HepG2 (cell line): ENCODE measurements around the gene EPHX1. TPM values are rescaled to one million over a fixed set of nuclear protein-coding genes. Genes with fewer than 3 reads are reported as not detected.

Experiments used
- ATAC-seq: fragments of 200-7000 bp; cut with Tn5 transposase; 3 replicates; pipeline ENCODE4 v1.9.1; 2020; ENCODE audit warnings: mild to moderate bottlenecking, moderate library complexity
- BruUV-seq: library from RNA; stranded (reverse); fragments of 400-500 nt; replicated peaks from 2 replicates; lab custom pipeline; 2021; lab: Mats Ljungman, UMichigan
- CTCF ChIA-PET: fragments of 300-600 bp; formaldehyde crosslinking; extraction: SDS; loops from one replicate; lab custom pipeline; 2021; ENCODE audit warnings: low total read pairs, inconsistent platforms, low intra/inter-chr PET ratio; lab: Yijun Ruan, JAX
- POLR2A ChIA-PET: fragments of 350-600 bp; sonication (Branson Sonifier 250); formaldehyde crosslinking; loops from one replicate; lab custom pipeline; 2020; ENCODE audit warnings: antibody characterized with exemption, inconsistent platforms; lab: Yijun Ruan, JAX
- DNase-seq: peaks from one replicate; pipeline ENCODE4 v3.0.0-alpha.2; 2015; ENCODE audit warnings: low spot score
- FAIRE-seq: peaks from 3 replicates; lab custom pipeline; 2011; peaks lifted over from hg19 to GRCh38; lab: Jason Lieb, UNC
- H2AFZ ChIP-seq: one replicate; pipeline ENCODE4 v1.6.1; 2011; ENCODE audit warnings: low read length, inconsistent platforms
- H3K27ac ChIP-seq: fragments of 300-600 bp; 3 replicates; pipeline ENCODE4 v1.8.0; 2011; ENCODE audit warnings: mixed run types, mild to moderate bottlenecking, mixed read lengths, low read length, inconsistent platforms; ENCODE audit not compliant: insufficient read depth; ENCODE audit errors: extremely low read length
- H3K27me3 ChIP-seq, 2 experiments: fragments of 200-600 bp in 1 of 2; 2 replicates in 1 of 2; 3 replicates in 1 of 2; pipeline versions ENCODE4 v1.6.0 to v1.8.0; 2011; ENCODE audit warnings: low read length in 2 of 2, mild to moderate bottlenecking in 2 of 2, moderate library complexity in 2 of 2, inconsistent platforms in 1 of 2; ENCODE audit not compliant: insufficient read depth in 2 of 2, control insufficient read depth in 1 of 2
- H3K36me3 ChIP-seq, 2 experiments: fragments of 200-600 bp in 1 of 2; replicated peaks in 1 of 2; 2 replicates in 1 of 2; 3 replicates in 1 of 2; pipeline versions ENCODE4 v1.5.1 to v1.8.0; 2011; ENCODE audit warnings: low read length in 2 of 2, inconsistent platforms in 1 of 2; ENCODE audit not compliant: insufficient read depth in 2 of 2, control insufficient read depth in 1 of 2
- H3K4me1 ChIP-seq: 2 replicates; pipeline ENCODE4 v1.5.1; 2012; ENCODE audit warnings: low read length, inconsistent platforms; ENCODE audit not compliant: insufficient read depth
- H3K4me2 ChIP-seq: 2 replicates; pipeline ENCODE4 v1.6.0; 2011; ENCODE audit warnings: low read depth, low read length, inconsistent platforms
- H3K4me3 ChIP-seq, 3 experiments: fragments of 200-600 bp in 1 of 3; sonication (generic), shearing (Covaris generic) in 1 of 3; replicated peaks in 1 of 3; 2 replicates each; pipeline ENCODE4 v1.5.1; 2011 to 2016; ENCODE audit warnings: low read length in 3 of 3, inconsistent platforms in 2 of 3, low read depth in 2 of 3, mild to moderate bottlenecking in 2 of 3, control low read depth in 1 of 3, mixed read lengths in 1 of 3; ENCODE audit not compliant: insufficient read depth in 1 of 3
- H3K79me2 ChIP-seq: one replicate; pipeline ENCODE4 v1.6.1; 2011; ENCODE audit warnings: low read length, inconsistent platforms; ENCODE audit not compliant: insufficient read depth
- H3K9ac ChIP-seq: 2 replicates; pipeline ENCODE4 v1.6.0; 2011; ENCODE audit warnings: mild to moderate bottlenecking, low read depth, low read length, inconsistent platforms; ENCODE audit not compliant: insufficient read depth
- H3K9me3 ChIP-seq: 2 replicates; pipeline ENCODE4 v1.5.1; 2012; ENCODE audit warnings: mild to moderate bottlenecking, low read length
- H4K20me1 ChIP-seq: 2 replicates; pipeline ENCODE4 v1.6.0; 2011; ENCODE audit warnings: inconsistent platforms, mild to moderate bottlenecking, low read length, moderate library complexity; ENCODE audit not compliant: insufficient read depth
- ARID4A ChIP-seq: sonication (generic); formaldehyde crosslinking; IDR thresholded peaks from 2 replicates; pipeline ENCODE4 v1.5.0; 2020; ENCODE audit warnings: mild to moderate bottlenecking, missing genetic modification reagents, borderline replicate concordance
- LCORL ChIP-seq, 2 experiments: fragments of 450-650 bp in 1 of 2; sonication (generic) in 1 of 2; formaldehyde crosslinking in 1 of 2; IDR thresholded peaks; 2 replicates each; pipeline versions ENCODE4 v1.5.0 to v1.6.1; 2017 to 2020; ENCODE audit warnings: antibody characterized with exemption in 1 of 2, missing genetic modification reagents in 1 of 2
- RXRB ChIP-seq: IDR thresholded peaks from 2 replicates; pipeline ENCODE4 v1.6.1; 2016; ENCODE audit warnings: borderline replicate concordance, missing genetic modification reagents, missing compliant biosample characterization
- SAP130 ChIP-seq: IDR thresholded peaks from 2 replicates; pipeline ENCODE4 v1.6.1; 2016; ENCODE audit warnings: low read depth
- ZFP36L2 ChIP-seq: sonication (generic); formaldehyde crosslinking; IDR thresholded peaks from 2 replicates; pipeline ENCODE4 v1.4.0; 2020; ENCODE audit warnings: missing genetic modification reagents
- ZNF574 ChIP-seq: sonication (generic); formaldehyde crosslinking; IDR thresholded peaks from 2 replicates; pipeline ENCODE4 v1.4.0; 2020; ENCODE audit warnings: missing genetic modification reagents
- ZNF580 ChIP-seq: IDR thresholded peaks from 2 replicates; pipeline ENCODE4 v1.6.1; 2016; ENCODE audit warnings: low read depth, borderline replicate concordance
- ZNF709 ChIP-seq: sonication (generic); formaldehyde crosslinking; IDR thresholded peaks from 2 replicates; pipeline ENCODE4 v1.5.0; 2020; ENCODE audit warnings: mild to moderate bottlenecking, missing genetic modification reagents
- ZXDC ChIP-seq: sonication (generic); formaldehyde crosslinking; IDR thresholded peaks from 2 replicates; pipeline ENCODE4 v1.5.0; 2020; ENCODE audit warnings: mild to moderate bottlenecking, missing genetic modification reagents
- WGBS: methylation state at CpG from one replicate; pipeline ENCODE4 v1.1.6; 2017; ENCODE audit warnings: low lambda C conversion rate; 5-methylcytosine and 5-hydroxymethylcytosine counted together
- in situ Hi-C: cut with HindIII; loops from 2 replicates; pipeline ENCODE4 v1.10.0; 2017; ENCODE audit warnings: low pct_unique_long_range_greater_than_20kb; ENCODE audit not compliant: extremely low pct_ligation_motif_present
- intact Hi-C: fragments of 100-400 bp; cut with micrococcal nuclease; formaldehyde crosslinking; loops from one replicate; pipeline ENCODE4 v1.10.0; 2022; ENCODE audit not compliant: unreplicated experiment
- polyA plus RNA-seq, 8 experiments: library from polyadenylated mRNA; depleted of rRNA in 3 of 8; stranded (reverse) in 7 of 8; unstranded in 1 of 8; fragments of >200 nt; fragmentation: Illumina TruSeq in 4 of 8; extraction: Trizol in 4 of 8; gene quantifications; 2 replicates each; pipeline versions ENCODE4 v1.2.1 to v1.2.3, GENCODE V29; 2011 to 2016; ENCODE audit warnings: low read depth in 4 of 8, missing spikeins in 1 of 8, mixed read lengths in 1 of 8; ENCODE audit not compliant: insufficient read depth in 1 of 8
- total RNA-seq, 5 experiments: library from RNA; depleted of rRNA; stranded (reverse); fragments of >200 nt; fragmentation: Illumina TruSeq; extraction: Trizol; gene quantifications; 2 replicates each; pipeline ENCODE4 v1.2.3, GENCODE V29; 2016; ENCODE audit warnings: low read depth in 1 of 5

EPHX1 gene
- total and polyA plus RNA-seq, 2 of the 13 experiments (the other 11 are each of a cell fraction or from before 2014, with no cell fraction given): 27.7 to 36.5 TPM

GRCh38 chr1:225880636-225881035 lies 70.7 kb downstream of the EPHX1 start (continued):
- peak; percentile 34; the same call in 1 of the 2 replicates for TF ChIP-seq ZXDC (CRISPR knock-in tag)
- TF ChIP-seq LCORL (IDR thresholded peaks at IDR 0.05): no peak
- TF ChIP-seq LCORL (CRISPR knock-in tag; IDR thresholded peaks at IDR 0.05): 0 out of 2 replicates have a peak, but pooled peaks have one; percentile 4

GRCh38 chr1:225881081-225881958 lies 71.4 kb downstream of the EPHX1 start:
- H4K20me1 ChIP-seq: peaks cover 20% of the 10 kb centered on the region
- H2AFZ ChIP-seq: peak overlapping the region; percentile 50
- DNase-seq (peak; percentile 23), ATAC-seq (peak; percentile 13), FAIRE-seq (peak; percentile 60)
- H3K79me2 ChIP-seq: peaks cover 37% of the 10 kb centered on the region
- intact Hi-C loops (loop anchor here (5.0 to 10.0 kb wide), 2 partner anchors 41 to 93 kb away; partner anchors contain the start of gene PYCR2), in situ Hi-C loops (no loop called here)
- peaks cover 66% of the 10 kb centered on the region for H3K4me1 ChIP-seq
- peak overlapping the region; percentile 100 for H3K4me2 ChIP-seq
- 3% methylated on average over 23 of the region's 25 CpGs for WGBS
- H3K36me3 ChIP-seq: peaks cover 0 to 9% of the 10 kb centered on the region in 2 experiments; a peak in 4 of 5 replicates
- ChIA-PET CTCF (no interaction called here), POLR2A (interaction anchor here (1.0 to 4.6 kb wide), 11 partner anchors 8 to 228 kb away, joined by 3 to 42 read pairs (median 12); partner anchors contain the start of genes ENAH, EPHX1, H3-3A and LEFTY1)
- H3K27ac ChIP-seq: peak overlapping the region; percentile 80
- BruUV-seq: no TSS peak
- H3K9ac ChIP-seq: peak overlapping the region; percentile 88
- no peaks in the 10 kb centered on the region for H3K9me3 ChIP-seq
- H3K27me3 ChIP-seq: no peaks in the 10 kb centered on the region; a peak in 1 of 5 replicates
- H3K4me3 ChIP-seq: peak overlapping the region; percentile 91 to 98 (median 93)
- TF ChIP-seq RXRB (CRISPR knock-in tag): 0 out of 2 replicates have a peak, but pooled peaks have one; percentile 34
- TF ChIP-seq ARID4A (CRISPR knock-in tag): 0 out of 2 replicates have a peak, but pooled peaks have one; percentile 27
- peak; percentile 61 for TF ChIP-seq SAP130 (CRISPR knock-in tag)
- TF ChIP-seq ZNF709 (CRISPR knock-in tag): no peak
- TF ChIP-seq ZFP36L2 (CRISPR knock-in tag): no peak
- 0 out of 2 replicates have a peak, but pooled peaks have one; percentile 48 for TF ChIP-seq ZNF580 (CRISPR knock-in tag)
- TF ChIP-seq ZNF574 (CRISPR knock-in tag): peak; percentile 22; the same call in 1 of the 2 replicates
